ENCODE data around the gene TEX35.

Gene TEX35

DNA sequence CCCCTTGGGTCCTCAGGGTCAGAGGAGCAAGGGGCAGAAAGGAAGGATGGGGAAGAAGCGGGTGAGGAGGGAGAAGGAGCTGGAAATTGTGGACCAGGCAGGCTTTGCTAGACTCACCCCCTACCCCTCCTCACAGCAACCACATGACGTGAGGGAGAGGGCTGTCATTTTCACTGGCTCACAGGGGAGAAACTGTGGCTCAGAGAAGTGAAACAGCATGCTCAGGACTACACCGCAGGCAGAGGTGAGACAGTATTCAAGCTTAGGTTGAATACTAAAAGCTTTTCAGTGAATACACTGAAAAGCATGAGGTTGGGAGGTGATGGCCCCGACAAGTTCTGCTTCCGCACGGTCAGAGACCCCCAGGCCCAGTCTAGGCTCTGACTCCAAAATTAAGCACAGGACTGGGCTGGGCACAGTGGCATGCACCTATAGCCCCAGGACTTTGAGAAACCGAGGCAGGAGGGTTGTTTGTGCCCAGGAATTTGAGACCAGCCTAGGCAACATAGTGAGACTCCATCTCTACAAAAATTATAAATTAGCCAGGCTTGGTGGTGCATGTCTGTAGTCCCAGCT lies 14.9 kb upstream of the TEX35 start:
- Histone ChIP-seq H3K9me2 (ENCODE audit: low read depth, low read length) (no peaks in the 10 kb centered on the region), H3K36me3 (ENCODE audit: insufficient read depth, low read length) (no peaks in the 10 kb centered on the region), H3K27me3 (ENCODE audit: insufficient read depth, low read length) (peaks cover 11% of the 10 kb centered on the region; the same call in 1 of the 2 replicates), H3K9me3 (ENCODE audit: low read length) (no peaks in the 10 kb centered on the region), H3K79me2 (ENCODE audit: insufficient read depth, low read length) (no peaks in the 10 kb centered on the region), H3F3A (ENCODE audit: insufficient read depth, low read length) (no peaks in the 10 kb centered on the region), H2AFZ (ENCODE audit: low read length) (no peak overlapping the region), H3K4me1 (ENCODE audit: insufficient read depth, low read length, severe bottlenecking) (no peaks in the 10 kb centered on the region), H3K27ac (ENCODE audit: low read depth, low read length, poor library complexity, severe bottlenecking) (no peak overlapping the region), H4K20me1 (ENCODE audit: insufficient read depth, low read length) (no peaks in the 10 kb centered on the region), H3K4me3 (ENCODE audit: low read depth, low read length, poor library complexity, severe bottlenecking) (no peak overlapping the region), H3K9ac (ENCODE audit: low read length) (no peak overlapping the region), H3K4me2 (ENCODE audit: low read length) (no peak overlapping the region)
- TF ChIP-seq EZH2 (IDR thresholded peaks at IDR 0.05; ENCODE audit: borderline replicate concordance, low read length), result no peak
- TF ChIP-seq, protein P1, sequence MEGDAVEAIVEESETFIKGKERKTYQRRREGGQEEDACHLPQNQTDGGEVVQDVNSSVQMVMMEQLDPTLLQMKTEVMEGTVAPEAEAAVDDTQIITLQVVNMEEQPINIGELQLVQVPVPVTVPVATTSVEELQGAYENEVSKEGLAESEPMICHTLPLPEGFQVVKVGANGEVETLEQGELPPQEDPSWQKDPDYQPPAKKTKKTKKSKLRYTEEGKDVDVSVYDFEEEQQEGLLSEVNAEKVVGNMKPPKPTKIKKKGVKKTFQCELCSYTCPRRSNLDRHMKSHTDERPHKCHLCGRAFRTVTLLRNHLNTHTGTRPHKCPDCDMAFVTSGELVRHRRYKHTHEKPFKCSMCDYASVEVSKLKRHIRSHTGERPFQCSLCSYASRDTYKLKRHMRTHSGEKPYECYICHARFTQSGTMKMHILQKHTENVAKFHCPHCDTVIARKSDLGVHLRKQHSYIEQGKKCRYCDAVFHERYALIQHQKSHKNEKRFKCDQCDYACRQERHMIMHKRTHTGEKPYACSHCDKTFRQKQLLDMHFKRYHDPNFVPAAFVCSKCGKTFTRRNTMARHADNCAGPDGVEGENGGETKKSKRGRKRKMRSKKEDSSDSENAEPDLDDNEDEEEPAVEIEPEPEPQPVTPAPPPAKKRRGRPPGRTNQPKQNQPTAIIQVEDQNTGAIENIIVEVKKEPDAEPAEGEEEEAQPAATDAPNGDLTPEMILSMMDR (IDR thresholded peaks at IDR 0.05; ENCODE audit: low read length), result no peak

DNA sequence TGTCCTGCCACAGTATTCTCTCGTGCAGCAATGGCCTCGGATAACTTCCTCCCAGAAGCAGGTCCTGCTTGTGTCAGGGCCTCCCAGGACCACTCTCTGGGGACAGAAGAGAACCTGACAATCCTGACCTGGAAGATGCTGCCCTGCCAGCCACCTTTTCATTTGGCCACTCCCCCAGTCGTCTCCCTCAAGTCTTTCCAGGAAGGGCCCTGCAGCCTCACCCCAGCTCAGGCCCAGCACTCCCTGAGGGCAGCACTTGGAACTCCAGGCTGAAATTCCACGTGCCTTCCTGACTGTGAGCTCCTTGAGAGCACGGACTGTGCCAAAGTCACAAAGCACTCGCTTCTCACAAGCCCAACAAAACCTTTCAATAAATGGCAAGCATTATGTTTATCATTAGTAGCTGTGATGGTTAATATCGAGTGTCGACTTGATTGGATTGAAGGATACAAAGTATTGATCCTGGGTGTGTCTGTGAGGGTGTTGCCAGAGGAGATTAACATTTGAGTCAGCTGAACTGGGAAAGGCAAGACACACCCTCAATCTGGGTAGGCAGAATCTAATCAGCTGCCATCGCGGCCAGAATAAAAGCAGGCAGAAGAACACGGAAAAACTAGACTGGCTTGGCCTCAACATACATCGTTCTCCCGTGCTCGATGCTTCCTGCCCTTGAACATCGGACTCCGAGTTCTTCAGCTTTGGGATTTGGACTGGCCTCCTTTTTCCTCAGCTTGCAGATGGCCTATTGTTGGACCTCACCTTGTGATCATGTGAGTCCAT lies 13.8 kb upstream of the TEX35 start:
- Histone ChIP-seq H3K9me2 (ENCODE audit: low read depth, low read length) (no peaks in the 10 kb centered on the region), H3K9me3 (ENCODE audit: low read length) (no peaks in the 10 kb centered on the region), H3K4me3 (ENCODE audit: low read depth, low read length, poor library complexity, severe bottlenecking) (no peak overlapping the region), H3K4me2 (ENCODE audit: low read length) (no peak overlapping the region), H3K27ac (ENCODE audit: low read depth, low read length, poor library complexity, severe bottlenecking) (no peak overlapping the region), H4K20me1 (ENCODE audit: insufficient read depth, low read length) (no peaks in the 10 kb centered on the region), H3F3A (ENCODE audit: insufficient read depth, low read length) (no peaks in the 10 kb centered on the region), H3K36me3 (ENCODE audit: insufficient read depth, low read length) (no peaks in the 10 kb centered on the region), H3K27me3 (ENCODE audit: insufficient read depth, low read length) (peaks cover 8% of the 10 kb centered on the region; the same call in 1 of the 2 replicates), H3K4me1 (ENCODE audit: insufficient read depth, low read length, severe bottlenecking) (no peaks in the 10 kb centered on the region), H3K9ac (ENCODE audit: low read length) (no peak overlapping the region), H2AFZ (ENCODE audit: low read length) (no peak overlapping the region), H3K79me2 (ENCODE audit: insufficient read depth, low read length) (no peaks in the 10 kb centered on the region)
- TF ChIP-seq, protein P1 (IDR thresholded peaks at IDR 0.05; ENCODE audit: low read length), result no peak
- TF ChIP-seq EZH2 (IDR thresholded peaks at IDR 0.05; ENCODE audit: borderline replicate concordance, low read length), result no peak

DNA sequence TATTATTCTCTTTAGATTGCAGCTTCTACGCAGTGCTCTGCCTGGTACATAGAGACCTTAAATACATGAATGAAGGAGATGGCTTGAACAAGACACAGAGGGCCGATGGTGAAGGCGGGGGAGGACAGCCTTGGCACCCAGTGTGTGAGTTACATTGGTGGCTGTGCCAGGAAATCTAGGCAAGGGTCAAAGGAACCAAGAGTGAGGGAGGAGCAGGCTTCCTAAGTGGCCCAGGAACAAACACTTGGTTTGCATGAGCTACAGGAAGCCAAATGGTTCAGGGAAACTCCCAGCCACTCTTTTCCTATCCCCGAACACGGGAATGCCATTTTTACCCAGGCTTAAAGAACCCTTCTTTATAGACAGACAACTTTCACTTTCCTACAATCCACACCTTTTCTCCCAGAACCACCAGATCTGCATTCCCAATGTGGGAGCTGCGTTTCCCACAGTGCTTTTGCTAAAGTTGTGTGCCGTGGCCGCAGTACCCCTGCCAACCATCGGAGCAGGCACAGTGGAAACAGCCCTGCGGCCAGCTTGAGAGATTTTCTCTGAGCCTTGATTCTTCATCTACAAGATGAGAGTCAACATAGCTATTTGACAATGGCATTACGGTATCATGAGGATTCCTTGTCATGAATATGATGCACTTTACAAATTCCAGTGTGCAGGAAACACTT lies 12.7 kb upstream of the TEX35 start:
- Histone ChIP-seq H3K36me3 (ENCODE audit: insufficient read depth, low read length) (no peaks in the 10 kb centered on the region), H3K4me2 (ENCODE audit: low read length) (no peak overlapping the region), H3K79me2 (ENCODE audit: insufficient read depth, low read length) (no peaks in the 10 kb centered on the region), H3K9me2 (ENCODE audit: low read depth, low read length) (no peaks in the 10 kb centered on the region), H3K9me3 (ENCODE audit: low read length) (no peaks in the 10 kb centered on the region), H3F3A (ENCODE audit: insufficient read depth, low read length) (no peaks in the 10 kb centered on the region), H4K20me1 (ENCODE audit: insufficient read depth, low read length) (no peaks in the 10 kb centered on the region), H3K4me1 (ENCODE audit: insufficient read depth, low read length, severe bottlenecking) (no peaks in the 10 kb centered on the region), H3K27me3 (ENCODE audit: insufficient read depth, low read length) (0 out of 2 replicates have a peak, but pooled peaks cover 7% of the 10 kb centered on the region), H3K9ac (ENCODE audit: low read length) (no peak overlapping the region), H2AFZ (ENCODE audit: low read length) (no peak overlapping the region), H3K4me3 (ENCODE audit: low read depth, low read length, poor library complexity, severe bottlenecking) (no peak overlapping the region), H3K27ac (ENCODE audit: low read depth, low read length, poor library complexity, severe bottlenecking) (no peak overlapping the region)
- no peak for TF ChIP-seq EZH2 (IDR thresholded peaks at IDR 0.05; ENCODE audit: borderline replicate concordance, low read length)
- TF ChIP-seq, protein P1 (IDR thresholded peaks at IDR 0.05; ENCODE audit: low read length), result no peak

Measured in OCI-LY1 (cell line).